Activated gamma-delta T cell (primary cell): ENCODE results near the gene SLC30A5.

Source experiments
- DNase-seq: peaks from one replicate; lab custom pipeline; 2025; lab: John Stamatoyannopoulos, UW

The SLC30A5 gene

GRCh38 chr5:69167493-69167855, 73.7 kb downstream of the SLC30A5 start:
- no peak for DNase-seq

- no peak for DNase-seq
These were observed 74.1 kb downstream of the SLC30A5 start for GRCh38 chr5:69167929-69168328.

- DNase-seq, result no peak
These were observed 76.7 kb downstream of the SLC30A5 start for GRCh38 chr5:69170495-69170894.

GRCh38 chr5:69170969-69171368, 77.2 kb downstream of the SLC30A5 start:
- no peak for DNase-seq
